ENCODE results near the gene RSPO4. TPM values are rescaled to one million over a fixed set of nuclear protein-coding genes. Genes with fewer than 3 reads are reported as not detected.

RSPO4 gene
- total RNA-seq, 1 experiment from 2014 or later = 6.7 TPM

- no peak for TF ChIP-seq CTCF (conservative IDR thresholded peaks at IDR 0.05)
- Histone ChIP-seq H3K4ac (ENCODE audit: low read depth, low read length) (no peak overlapping the region), H3K9me3 (ENCODE audit: control insufficient read depth, low read depth, low read length) (peaks cover 7% of the 10 kb centered on the region), H3K56ac (ENCODE audit: insufficient read length, low read depth, low read length) (no peak overlapping the region), H3K4me2 (ENCODE audit: insufficient read depth, insufficient read length, low read length) (no peak overlapping the region), H2BK20ac (ENCODE audit: low read depth, low read length, poor library complexity, severe bottlenecking) (no peak overlapping the region), H3K14ac (ENCODE audit: insufficient read depth, low read length) (no peak overlapping the region), H3K9ac (ENCODE audit: extremely low read depth, insufficient read length, low read length) (no peak overlapping the region), H3K18ac (ENCODE audit: insufficient read length, low read depth, low read length) (no peak overlapping the region), H2AFZ (ENCODE audit: low read length) (no peak overlapping the region), H4K20me1 (ENCODE audit: control insufficient read depth, insufficient read depth, insufficient read length) (no peaks in the 10 kb centered on the region), H3K4me1 (ENCODE audit: insufficient read depth, low read length) (no peaks in the 10 kb centered on the region), H3T11ph (ENCODE audit: low read length) (no peak overlapping the region), H3K27ac (ENCODE audit: insufficient read length, low read depth, low read length) (no peak overlapping the region), H2AK5ac (ENCODE audit: insufficient read length, low read length) (no peak overlapping the region), H3K27me3 (ENCODE audit: insufficient read depth, low read length) (no peaks in the 10 kb centered on the region), H3K23ac (ENCODE audit: insufficient read length, low read depth, low read length) (no peak overlapping the region), H4K91ac (ENCODE audit: insufficient read length, low read depth, low read length) (no peak overlapping the region), H2BK120ac (ENCODE audit: low read depth, low read length, poor library complexity, severe bottlenecking) (no peak overlapping the region), H3K23me2 (ENCODE audit: insufficient read length, low read depth, low read length, poor library complexity, severe bottlenecking) (no peaks in the 10 kb centered on the region), H3K79me2 (ENCODE audit: insufficient read depth, low read length) (no peaks in the 10 kb centered on the region), H2BK12ac (ENCODE audit: insufficient read length, low read depth, low read length) (no peak overlapping the region), H3K79me1 (ENCODE audit: insufficient read depth, low read depth, low read length, poor library complexity, severe bottlenecking) (no peaks in the 10 kb centered on the region), H4K5ac (ENCODE audit: insufficient read length, low read depth, low read length) (no peak overlapping the region), H2BK15ac (ENCODE audit: low read depth, low read length) (no peak overlapping the region), H4K8ac (replicated peaks; ENCODE audit: insufficient read length, low read depth, low read length) (no peak overlapping the region), H2BK5ac (ENCODE audit: insufficient read length, low read length) (no peak overlapping the region)
- Mint-ChIP-seq H3K27me3 (ENCODE audit: low read depth) (peaks cover 4% of the 10 kb centered on the region; the same call in 1 of the 2 replicates), H3K9me3 (peaks cover 13 to 16% of the 10 kb centered on the region in 2 experiments), H3K4me3 (no peak overlapping the region), H3K27ac (peak overlapping the region in 1 of 3 experiments; percentile 91; a peak in 3 of 7 replicates), H3K4me1 (no peaks in the 10 kb centered on the region), H3K36me3 (ENCODE audit: insufficient read depth in 1 of 3, low read depth in 3 of 3) (peaks cover 0 to 4% (median 3%) of the 10 kb centered on the region in 3 experiments; a peak in 3 of 7 replicates)
- no CpG with 5 or more reads among the region's 9 CpGs for whole genome bisulfite sequencing (ENCODE audit: extremely low coverage, insufficient read length, low lambda C conversion rate)
- DNase-seq = no peak
Observed at GRCh38 chr20:925516-925915, 76.6 kb downstream of the RSPO4 start.

Data from H9 (cell line).